ENCODE measurements around the gene PTPN21.

Gene PTPN21

DNA sequence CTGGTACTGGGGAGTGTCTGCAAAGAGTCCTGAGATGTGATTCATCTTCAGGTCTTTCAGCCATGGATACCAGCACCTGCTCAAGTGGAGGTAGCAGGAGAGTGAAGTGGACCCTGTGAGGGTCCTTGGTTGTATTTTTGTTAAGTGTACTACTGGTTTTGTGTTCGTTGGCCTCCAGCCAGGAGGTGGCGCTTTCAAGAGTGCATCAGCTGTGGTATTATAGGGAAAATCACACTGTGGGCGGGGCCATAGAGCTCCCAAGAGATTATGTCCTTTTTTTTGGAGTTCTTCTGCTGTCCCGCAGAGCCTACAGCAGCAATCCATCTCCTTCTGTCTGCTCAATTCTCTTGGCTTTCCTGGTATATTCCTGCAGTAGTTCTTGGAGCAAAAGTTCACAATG is 102.6 kb downstream of the PTPN21 start:
- TF ChIP-seq, protein P1, sequence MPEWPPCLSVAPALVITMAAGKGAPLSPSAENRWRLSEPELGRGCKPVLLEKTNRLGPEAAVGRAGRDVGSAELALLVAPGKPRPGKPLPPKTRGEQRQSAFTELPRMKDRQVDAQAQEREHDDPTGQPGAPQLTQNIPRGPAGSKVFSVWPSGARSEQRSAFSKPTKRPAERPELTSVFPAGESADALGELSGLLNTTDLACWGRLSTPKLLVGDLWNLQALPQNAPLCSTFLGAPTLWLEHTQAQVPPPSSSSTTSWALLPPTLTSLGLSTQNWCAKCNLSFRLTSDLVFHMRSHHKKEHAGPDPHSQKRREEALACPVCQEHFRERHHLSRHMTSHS (tag by site-specific recombination; IDR thresholded peaks at IDR 0.05) = no peak
- no peak for TF ChIP-seq MYNN (tag by site-specific recombination; IDR thresholded peaks at IDR 0.05; ENCODE audit: borderline replicate concordance)
- TF ChIP-seq ZSCAN16 (tag by site-specific recombination; IDR thresholded peaks at IDR 0.05) = no peak
- no peak for TF ChIP-seq ZNF132 (tag by site-specific recombination; IDR thresholded peaks at IDR 0.05; ENCODE audit: borderline replicate concordance)
- TF ChIP-seq, protein P2, sequence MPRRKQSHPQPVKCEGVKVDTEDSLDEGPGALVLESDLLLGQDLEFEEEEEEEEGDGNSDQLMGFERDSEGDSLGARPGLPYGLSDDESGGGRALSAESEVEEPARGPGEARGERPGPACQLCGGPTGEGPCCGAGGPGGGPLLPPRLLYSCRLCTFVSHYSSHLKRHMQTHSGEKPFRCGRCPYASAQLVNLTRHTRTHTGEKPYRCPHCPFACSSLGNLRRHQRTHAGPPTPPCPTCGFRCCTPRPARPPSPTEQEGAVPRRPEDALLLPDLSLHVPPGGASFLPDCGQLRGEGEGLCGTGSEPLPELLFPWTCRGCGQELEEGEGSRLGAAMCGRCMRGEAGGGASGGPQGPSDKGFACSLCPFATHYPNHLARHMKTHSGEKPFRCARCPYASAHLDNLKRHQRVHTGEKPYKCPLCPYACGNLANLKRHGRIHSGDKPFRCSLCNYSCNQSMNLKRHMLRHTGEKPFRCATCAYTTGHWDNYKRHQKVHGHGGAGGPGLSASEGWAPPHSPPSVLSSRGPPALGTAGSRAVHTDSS (tag by site-specific recombination; IDR thresholded peaks at IDR 0.05) = no peak
- TF ChIP-seq SETDB1 (IDR thresholded peaks at IDR 0.05; ENCODE audit: insufficient read length, low read length) = no peak
- no peak for TF ChIP-seq ZNF501 (tag by site-specific recombination; IDR thresholded peaks at IDR 0.05)
- no peak for TF ChIP-seq ZNF266 (tag by site-specific recombination; IDR thresholded peaks at IDR 0.05; ENCODE audit: low read depth)
- TF ChIP-seq EGR2 (tag by site-specific recombination; IDR thresholded peaks at IDR 0.05; ENCODE audit: low read depth) = no peak
- TF ChIP-seq SALL2 (tag by site-specific recombination; IDR thresholded peaks at IDR 0.05; ENCODE audit: borderline replicate concordance) = no peak
- TF ChIP-seq FEZF1 (tag by site-specific recombination; IDR thresholded peaks at IDR 0.05) = no peak
- no peak for TF ChIP-seq ZNF354C (tag by site-specific recombination; IDR thresholded peaks at IDR 0.05; ENCODE audit: borderline replicate concordance, low read depth)
- Histone ChIP-seq H3K36me3 (ENCODE audit: control insufficient read depth in 2 of 2, insufficient read depth in 1 of 2, low read length in 2 of 2) (no peaks in the 10 kb centered on the region; a peak in 1 of 3 replicates), H3K9me3 (ENCODE audit: control insufficient read depth, insufficient read depth, low read depth, low read length) (no peaks in the 10 kb centered on the region), H3K27ac (ENCODE audit: extremely low read depth, low read depth, low read length) (no peak overlapping the region), H3K4me3 (ENCODE audit: low read depth, low read length) (no peak overlapping the region), H3K4me1 (ENCODE audit: control insufficient read depth, insufficient read depth, low read length) (no peaks in the 10 kb centered on the region)
- ChIA-PET POLR2A (no interaction called here), CTCF (interaction anchor here (0.6 kb wide), 1 partner anchor 128 kb away, joined by 3 read pairs; no protein-coding TSS in a partner anchor)

DNA sequence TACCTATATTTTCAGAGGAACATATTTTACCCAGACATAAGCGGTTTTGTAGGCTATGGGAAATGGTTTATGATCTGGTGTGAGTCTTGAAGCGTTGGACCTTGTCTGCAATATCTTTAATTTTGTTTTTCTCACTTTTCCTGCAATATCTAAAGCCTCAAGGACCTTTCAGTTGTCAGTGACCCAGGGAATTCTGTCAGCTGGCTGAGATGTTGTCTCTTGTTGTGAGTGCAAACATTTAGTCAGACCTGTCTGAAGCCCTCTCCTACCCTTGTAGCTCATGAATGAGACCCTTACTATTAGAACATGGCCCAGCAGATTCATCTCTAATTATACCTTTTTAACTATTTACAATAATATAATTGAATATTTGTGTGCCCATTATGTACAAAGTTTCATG is 115.7 kb downstream of the PTPN21 start:
- no peak for TF ChIP-seq SETDB1 (IDR thresholded peaks at IDR 0.05; ENCODE audit: insufficient read length, low read length)
- TF ChIP-seq, protein P3, sequence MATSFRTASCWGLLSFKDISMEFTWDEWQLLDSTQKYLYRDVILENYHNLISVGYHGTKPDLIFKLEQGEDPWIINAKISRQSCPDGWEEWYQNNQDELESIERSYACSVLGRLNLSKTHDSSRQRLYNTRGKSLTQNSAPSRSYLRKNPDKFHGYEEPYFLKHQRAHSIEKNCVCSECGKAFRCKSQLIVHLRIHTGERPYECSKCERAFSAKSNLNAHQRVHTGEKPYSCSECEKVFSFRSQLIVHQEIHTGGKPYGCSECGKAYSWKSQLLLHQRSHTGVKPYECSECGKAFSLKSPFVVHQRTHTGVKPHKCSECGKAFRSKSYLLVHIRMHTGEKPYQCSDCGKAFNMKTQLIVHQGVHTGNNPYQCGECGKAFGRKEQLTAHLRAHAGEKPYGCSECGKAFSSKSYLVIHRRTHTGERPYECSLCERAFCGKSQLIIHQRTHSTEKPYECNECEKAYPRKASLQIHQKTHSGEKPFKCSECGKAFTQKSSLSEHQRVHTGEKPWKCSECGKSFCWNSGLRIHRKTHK (tag by site-specific recombination; IDR thresholded peaks at IDR 0.05) = no peak
- no peak for TF ChIP-seq ZNF473 (tag by site-specific recombination; IDR thresholded peaks at IDR 0.05)
- TF ChIP-seq ZNF626 (tag by site-specific recombination; IDR thresholded peaks at IDR 0.05) = no peak
- TF ChIP-seq, protein P4, sequence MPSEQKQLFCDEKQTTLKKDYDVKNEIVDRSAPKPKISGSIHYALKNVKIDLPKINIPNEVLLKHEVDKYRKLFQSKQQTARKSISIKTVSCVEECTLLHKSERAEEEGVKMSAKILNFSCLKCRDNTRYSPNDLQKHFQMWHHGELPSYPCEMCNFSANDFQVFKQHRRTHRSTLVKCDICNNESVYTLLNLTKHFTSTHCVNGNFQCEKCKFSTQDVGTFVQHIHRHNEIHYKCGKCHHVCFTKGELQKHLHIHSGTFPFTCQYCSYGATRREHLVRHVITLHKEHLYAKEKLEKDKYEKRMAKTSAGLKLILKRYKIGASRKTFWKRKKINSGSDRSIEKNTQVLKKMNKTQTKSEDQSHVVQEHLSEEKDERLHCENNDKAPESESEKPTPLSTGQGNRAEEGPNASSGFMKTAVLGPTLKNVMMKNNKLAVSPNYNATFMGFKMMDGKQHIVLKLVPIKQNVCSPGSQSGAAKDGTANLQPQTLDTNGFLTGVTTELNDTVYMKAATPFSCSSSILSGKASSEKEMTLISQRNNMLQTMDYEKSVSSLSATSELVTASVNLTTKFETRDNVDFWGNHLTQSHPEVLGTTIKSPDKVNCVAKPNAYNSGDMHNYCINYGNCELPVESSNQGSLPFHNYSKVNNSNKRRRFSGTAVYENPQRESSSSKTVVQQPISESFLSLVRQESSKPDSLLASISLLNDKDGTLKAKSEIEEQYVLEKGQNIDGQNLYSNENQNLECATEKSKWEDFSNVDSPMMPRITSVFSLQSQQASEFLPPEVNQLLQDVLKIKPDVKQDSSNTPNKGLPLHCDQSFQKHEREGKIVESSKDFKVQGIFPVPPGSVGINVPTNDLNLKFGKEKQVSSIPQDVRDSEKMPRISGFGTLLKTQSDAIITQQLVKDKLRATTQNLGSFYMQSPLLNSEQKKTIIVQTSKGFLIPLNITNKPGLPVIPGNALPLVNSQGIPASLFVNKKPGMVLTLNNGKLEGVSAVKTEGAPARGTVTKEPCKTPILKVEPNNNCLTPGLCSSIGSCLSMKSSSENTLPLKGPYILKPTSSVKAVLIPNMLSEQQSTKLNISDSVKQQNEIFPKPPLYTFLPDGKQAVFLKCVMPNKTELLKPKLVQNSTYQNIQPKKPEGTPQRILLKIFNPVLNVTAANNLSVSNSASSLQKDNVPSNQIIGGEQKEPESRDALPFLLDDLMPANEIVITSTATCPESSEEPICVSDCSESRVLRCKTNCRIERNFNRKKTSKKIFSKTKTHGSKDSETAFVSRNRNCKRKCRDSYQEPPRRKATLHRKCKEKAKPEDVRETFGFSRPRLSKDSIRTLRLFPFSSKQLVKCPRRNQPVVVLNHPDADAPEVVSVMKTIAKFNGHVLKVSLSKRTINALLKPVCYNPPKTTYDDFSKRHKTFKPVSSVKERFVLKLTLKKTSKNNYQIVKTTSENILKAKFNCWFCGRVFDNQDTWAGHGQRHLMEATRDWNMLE (tag by site-specific recombination; conservative IDR thresholded peaks at IDR 0.05; ENCODE audit: low read depth) = no peak
- Histone ChIP-seq H3K4me1 (ENCODE audit: control insufficient read depth, insufficient read depth, low read length) (no peaks in the 10 kb centered on the region), H3K27ac (ENCODE audit: extremely low read depth, low read depth, low read length) (no peak overlapping the region), H3K36me3 (ENCODE audit: control insufficient read depth in 2 of 2, insufficient read depth in 1 of 2, low read length in 2 of 2) (peaks cover 0 to 12% of the 10 kb centered on the region in 2 experiments; a peak in 1 of 3 replicates), H3K4me3 (ENCODE audit: low read depth, low read length) (no peak overlapping the region), H3K9me3 (ENCODE audit: control insufficient read depth, insufficient read depth, low read depth, low read length) (no peaks in the 10 kb centered on the region)
- ChIA-PET POLR2A (no interaction called here), CTCF (interaction anchor here (0.7 to 1.0 kb wide), 2 partner anchors 28 to 250 kb away, joined by 3 to 4 read pairs; no protein-coding TSS in a partner anchor)
